Measurements from ENCODE around the gene SMO. TPM values are rescaled to one million over a fixed set of nuclear protein-coding genes. Genes with fewer than 3 reads are reported as not detected.
"Not testable (repeated sequence)": the region's sequence is repeated elsewhere in the genome, so short reads cannot be mapped to it uniquely, and the experiment has no call there.

The SMO gene
- total RNA-seq, 2 donors from 2014 or later = 4.7 to 9.9 TPM

GRCh38 chr7:129213828-129214227, 25.4 kb downstream of the SMO start:
- TF ChIP-seq, protein P1, sequence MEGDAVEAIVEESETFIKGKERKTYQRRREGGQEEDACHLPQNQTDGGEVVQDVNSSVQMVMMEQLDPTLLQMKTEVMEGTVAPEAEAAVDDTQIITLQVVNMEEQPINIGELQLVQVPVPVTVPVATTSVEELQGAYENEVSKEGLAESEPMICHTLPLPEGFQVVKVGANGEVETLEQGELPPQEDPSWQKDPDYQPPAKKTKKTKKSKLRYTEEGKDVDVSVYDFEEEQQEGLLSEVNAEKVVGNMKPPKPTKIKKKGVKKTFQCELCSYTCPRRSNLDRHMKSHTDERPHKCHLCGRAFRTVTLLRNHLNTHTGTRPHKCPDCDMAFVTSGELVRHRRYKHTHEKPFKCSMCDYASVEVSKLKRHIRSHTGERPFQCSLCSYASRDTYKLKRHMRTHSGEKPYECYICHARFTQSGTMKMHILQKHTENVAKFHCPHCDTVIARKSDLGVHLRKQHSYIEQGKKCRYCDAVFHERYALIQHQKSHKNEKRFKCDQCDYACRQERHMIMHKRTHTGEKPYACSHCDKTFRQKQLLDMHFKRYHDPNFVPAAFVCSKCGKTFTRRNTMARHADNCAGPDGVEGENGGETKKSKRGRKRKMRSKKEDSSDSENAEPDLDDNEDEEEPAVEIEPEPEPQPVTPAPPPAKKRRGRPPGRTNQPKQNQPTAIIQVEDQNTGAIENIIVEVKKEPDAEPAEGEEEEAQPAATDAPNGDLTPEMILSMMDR (IDR thresholded peaks at IDR 0.05) = no peak
- Histone ChIP-seq H3K9me3 (no peaks in the 10 kb centered on the region), H3K27ac (no peak overlapping the region), H3K4me3 (no peak overlapping the region), H3K27me3 (no peaks in the 10 kb centered on the region), H3K4me1 (peaks cover 0 to 13% of the 10 kb centered on the region in 2 donors), H3K36me3 (no peaks in the 10 kb centered on the region)
- DNase-seq (ENCODE audit: low spot score) = no peak

DNA sequence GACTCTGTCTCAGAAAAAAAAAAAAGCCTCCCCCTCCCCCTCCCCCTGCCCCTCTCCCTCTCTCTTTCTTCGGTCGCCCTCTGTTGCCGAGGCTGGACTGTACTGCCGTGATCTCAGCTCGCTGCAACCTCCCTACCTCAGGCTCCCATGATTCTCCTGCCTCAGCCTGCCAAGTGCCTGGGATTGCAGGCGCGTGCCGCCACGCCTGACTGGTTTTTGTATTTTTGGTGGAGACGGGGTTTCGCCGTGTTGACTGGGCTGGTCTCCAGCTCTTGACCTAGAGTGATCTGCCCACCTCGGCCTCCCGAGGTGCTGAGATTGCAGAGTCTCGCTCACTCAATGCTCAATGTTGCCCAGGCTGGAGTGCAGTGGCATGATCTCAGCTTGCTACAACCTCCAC, 27.3 kb downstream of the SMO start:
- not testable (repeated sequence) for H3K9me3 ChIP-seq; H3K36me3 ChIP-seq; DNase-seq (ENCODE audit: low spot score); H3K4me1 ChIP-seq; H3K4me3 ChIP-seq; H3K27ac ChIP-seq; H3K27me3 ChIP-seq

- not testable (repeated sequence) for H3K9me3 ChIP-seq; DNase-seq (ENCODE audit: low spot score); H3K36me3 ChIP-seq; H3K27ac ChIP-seq; H3K4me3 ChIP-seq; H3K4me1 ChIP-seq; H3K27me3 ChIP-seq
Measured at GRCh38 chr7:129216101-129216715, 27.8 kb downstream of the SMO start.

GRCh38 chr7:129216821-129217416, 28.5 kb downstream of the SMO start:
- not testable (repeated sequence) for DNase-seq (ENCODE audit: low spot score); H3K36me3 ChIP-seq; H3K9me3 ChIP-seq; H3K27ac ChIP-seq; H3K27me3 ChIP-seq; H3K4me1 ChIP-seq; H3K4me3 ChIP-seq

DNA sequence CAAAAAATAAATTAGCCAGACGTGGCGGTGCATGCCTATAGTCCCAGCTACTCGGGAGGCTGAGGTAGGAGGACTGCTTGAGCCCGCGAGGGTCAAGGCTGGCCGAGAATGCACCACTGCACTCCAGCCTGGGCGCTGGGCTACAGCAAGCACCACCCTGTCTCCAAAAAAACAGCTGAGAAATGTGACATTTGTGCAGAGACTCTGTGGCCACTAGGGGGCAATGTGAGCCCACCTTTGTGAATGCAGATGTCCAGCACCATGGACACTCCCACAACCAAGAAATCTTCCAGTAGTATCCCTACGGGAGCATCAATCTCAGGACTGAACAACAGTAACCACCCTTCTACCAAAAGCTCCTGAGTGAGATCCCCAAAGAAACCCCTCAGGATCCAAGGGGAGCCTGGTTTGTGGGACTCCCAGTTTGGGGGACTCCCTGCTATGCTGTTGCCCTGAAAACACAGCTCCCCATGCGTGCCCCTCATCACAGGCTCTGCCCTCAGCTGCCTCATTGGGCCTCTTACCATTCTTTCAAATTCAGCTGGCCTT, 30.2 kb downstream of the SMO start:
- no peaks in the 10 kb centered on the region for H3K9me3 ChIP-seq
- H3K4me3 ChIP-seq = no peak overlapping the region
- peaks cover 0 to 7% of the 10 kb centered on the region in 2 donors for H3K4me1 ChIP-seq
- TF ChIP-seq, protein P1 (IDR thresholded peaks at IDR 0.05) = peak; percentile 85 to 96
- H3K36me3 ChIP-seq = no peaks in the 10 kb centered on the region
- no peaks in the 10 kb centered on the region for H3K27me3 ChIP-seq
- no peak overlapping the region for H3K27ac ChIP-seq
- peak; percentile 91 for DNase-seq (ENCODE audit: low spot score)

DNA sequence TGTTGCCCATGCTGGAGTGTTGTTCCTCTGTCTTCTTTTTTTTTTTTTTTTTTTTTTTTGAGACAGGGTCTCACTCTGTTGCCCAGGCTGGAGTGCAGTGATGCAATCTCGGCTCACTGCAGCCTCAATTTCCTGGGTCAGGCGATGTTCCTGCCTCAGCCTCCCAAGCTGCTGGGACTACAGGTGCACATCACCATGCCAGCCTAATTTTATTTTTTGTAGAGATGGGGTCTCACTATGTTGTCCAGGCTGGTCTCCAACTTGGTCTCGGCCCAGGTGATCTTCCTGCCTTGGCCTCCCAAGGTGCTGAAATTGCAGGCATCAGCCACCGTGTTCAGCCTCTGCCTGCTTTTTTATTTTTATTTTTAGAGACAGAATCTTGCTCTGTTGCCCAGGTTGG, 30.7 kb downstream of the SMO start:
- not testable (repeated sequence) for H3K9me3 ChIP-seq; H3K27me3 ChIP-seq; H3K27ac ChIP-seq; DNase-seq (ENCODE audit: low spot score); H3K4me3 ChIP-seq; H3K36me3 ChIP-seq
- H3K4me1 ChIP-seq = peaks cover 0 to 12% of the 10 kb centered on the region in 2 donors

GRCh38 chr7:129222064-129222463, 33.6 kb downstream of the SMO start:
- H3K27me3 ChIP-seq = no peaks in the 10 kb centered on the region
- H3K9me3 ChIP-seq = no peaks in the 10 kb centered on the region
- no peak for DNase-seq (ENCODE audit: low spot score)
- no peak overlapping the region for H3K27ac ChIP-seq
- peaks cover 0 to 21% of the 10 kb centered on the region in 2 donors for H3K4me1 ChIP-seq
- TF ChIP-seq, protein P1 (IDR thresholded peaks at IDR 0.05) = no peak
- no peak overlapping the region for H3K4me3 ChIP-seq
- H3K36me3 ChIP-seq = no peaks in the 10 kb centered on the region

All from right atrium auricular region (tissue), 2 donors.